RWPE1 (cell line): ENCODE results near the gene TEX261.

Experiments used
- CTCF ChIA-PET: fragments of 350-600 bp; sonication (Branson Sonifier 250); formaldehyde crosslinking; extraction: SDS; loops from one replicate; lab custom pipeline; 2021; lab: Yijun Ruan, JAX
- POLR2A ChIA-PET: fragments of 400-600 bp; formaldehyde crosslinking; extraction: SDS; loops from one replicate; lab custom pipeline; 2020; ENCODE audit warnings: antibody characterized with exemption; ENCODE audit not compliant: low non-redundant PET; lab: Yijun Ruan, JAX
- DNase-seq: peaks from one replicate; pipeline ENCODE4 v3.0.0; 2012; ENCODE audit warnings: low spot score
- H3K27ac ChIP-seq: fragments of 450-650 bp; 2 replicates; pipeline ENCODE4 v1.5.1; 2017
- CTCF ChIP-seq: fragments of 450-650 bp; conservative IDR thresholded peaks from 2 replicates; pipeline ENCODE4 v1.5.1; 2017; ENCODE audit warnings: low read depth, mild to moderate bottlenecking

TEX261 gene

GRCh38 chr2:70985956-70986355 lies 8.7 kb downstream of the TEX261 start:
- H3K27ac ChIP-seq, result no peak overlapping the region
- POLR2A ChIA-PET, result no interaction called here

GRCh38 chr2:70985283-70985688 lies 9.4 kb downstream of the TEX261 start:
- POLR2A ChIA-PET, result no interaction called here
- CTCF ChIA-PET, result interaction anchor here (0.5 to 1.4 kb wide), 2 partner anchors 16 to 238 kb away, joined by 3 to 6 read pairs; no protein-coding TSS in a partner anchor

More at GRCh38 chr2:70985956-70986355, 8.7 kb downstream of the TEX261 start:
- no peak for DNase-seq
- CTCF ChIA-PET, result interaction anchor here (0.6 kb wide), 1 partner anchor 73 kb away, joined by 3 read pairs; no protein-coding TSS in a partner anchor
- no peak for TF ChIP-seq CTCF

GRCh38 chr2:70984576-70985282 lies 9.9 kb downstream of the TEX261 start:
- ChIA-PET POLR2A (no interaction called here), CTCF (interaction anchor here (1.4 kb wide), 1 partner anchor 17 kb away, joined by 3 read pairs; no protein-coding TSS in a partner anchor)
- peak; percentile 30 for DNase-seq
- peak; percentile 57 for TF ChIP-seq CTCF
- no peak overlapping the region for H3K27ac ChIP-seq

More at GRCh38 chr2:70985283-70985688, 9.4 kb downstream of the TEX261 start:
- DNase-seq, result no peak
- no peak for TF ChIP-seq CTCF
- no peak overlapping the region for H3K27ac ChIP-seq

- no peak overlapping the region for H3K27ac ChIP-seq
- DNase-seq, result no peak
- ChIA-PET CTCF (interaction anchor here (0.6 to 1.4 kb wide), 2 partner anchors 17 to 117 kb away, joined by 3 read pairs; no protein-coding TSS in a partner anchor), POLR2A (no interaction called here)
- no peak for TF ChIP-seq CTCF
These were observed 10.5 kb downstream of the TEX261 start for GRCh38 chr2:70984228-70984575.

- POLR2A ChIA-PET, result no interaction called here
- no peak for DNase-seq
- CTCF ChIA-PET, result interaction anchor here (0.6 to 1.4 kb wide), 3 partner anchors 18 to 117 kb away, joined by 3 read pairs; no protein-coding TSS in a partner anchor
- no peak for TF ChIP-seq CTCF
- H3K27ac ChIP-seq, result no peak overlapping the region
These were observed 11.0 kb downstream of the TEX261 start for GRCh38 chr2:70983506-70984227.

GRCh38 chr2:70982971-70983370 lies 11.7 kb downstream of the TEX261 start:
- no peak overlapping the region for H3K27ac ChIP-seq
- ChIA-PET CTCF (interaction anchor here (0.6 to 1.0 kb wide), 2 partner anchors 18 to 1048 kb away, joined by 3 read pairs; no protein-coding TSS in a partner anchor), POLR2A (no interaction called here)
- DNase-seq, result no peak
- TF ChIP-seq CTCF, result no peak
